C1 segment of cervical spinal cord (tissue), 14 donors: ENCODE results near the gene JPH3.

Experiments used
- DNase-seq, 14 donors: peaks; one replicate each; lab custom pipeline; 2025; lab: John Stamatoyannopoulos, UW

The JPH3 gene

GRCh38 chr16:87601401-87601981 lies 817 bp upstream of the JPH3 start:
- no peak for DNase-seq

DNA sequence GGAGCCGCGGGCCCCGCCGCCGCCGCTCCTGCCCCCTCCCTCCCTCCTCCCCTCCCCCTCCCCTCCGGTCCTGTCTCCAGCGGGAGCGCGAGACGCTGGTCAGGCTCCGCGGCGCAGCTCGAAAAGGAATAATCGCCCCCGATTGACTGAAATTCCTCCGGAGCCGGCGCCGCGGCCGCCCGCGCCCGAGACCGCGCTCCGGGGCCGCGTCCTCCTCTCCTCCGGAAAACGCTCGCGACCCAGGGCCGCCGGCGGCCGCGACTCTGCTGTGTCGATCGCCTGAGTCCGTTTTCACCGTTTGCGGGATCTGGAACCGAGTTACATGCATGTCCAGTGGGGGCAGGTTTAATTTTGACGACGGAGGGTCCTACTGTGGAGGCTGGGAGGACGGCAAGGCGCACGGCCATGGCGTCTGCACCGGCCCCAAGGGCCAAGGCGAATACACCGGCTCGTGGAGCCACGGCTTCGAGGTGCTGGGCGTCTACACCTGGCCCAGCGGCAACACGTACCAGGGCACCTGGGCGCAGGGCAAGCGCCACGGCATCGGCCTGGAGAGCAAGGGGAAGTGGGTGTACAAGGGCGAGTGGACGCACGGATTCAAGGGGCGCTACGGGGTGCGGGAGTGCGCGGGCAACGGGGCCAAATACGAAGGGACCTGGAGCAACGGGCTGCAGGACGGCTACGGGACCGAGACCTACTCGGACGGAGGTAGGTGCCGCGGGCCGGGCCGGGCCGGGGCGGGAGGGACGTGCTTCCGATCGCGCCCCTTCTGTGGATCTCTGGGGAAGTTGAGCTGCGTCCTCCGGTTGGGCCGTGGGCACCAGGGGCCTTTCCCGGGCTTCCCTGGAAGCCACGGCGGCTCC lies 744 bp downstream of the JPH3 start:
- DNase-seq = peak in 1 of 14 donors; percentile 44

- DNase-seq = peak in 1 of 14 donors; percentile 70
Observed at GRCh38 chr16:87603684-87604633, 1.7 kb downstream of the JPH3 start.

- peak in 1 of 14 donors; percentile 82 for DNase-seq
Observed at GRCh38 chr16:87604634-87605111, 2.4 kb downstream of the JPH3 start.

DNA sequence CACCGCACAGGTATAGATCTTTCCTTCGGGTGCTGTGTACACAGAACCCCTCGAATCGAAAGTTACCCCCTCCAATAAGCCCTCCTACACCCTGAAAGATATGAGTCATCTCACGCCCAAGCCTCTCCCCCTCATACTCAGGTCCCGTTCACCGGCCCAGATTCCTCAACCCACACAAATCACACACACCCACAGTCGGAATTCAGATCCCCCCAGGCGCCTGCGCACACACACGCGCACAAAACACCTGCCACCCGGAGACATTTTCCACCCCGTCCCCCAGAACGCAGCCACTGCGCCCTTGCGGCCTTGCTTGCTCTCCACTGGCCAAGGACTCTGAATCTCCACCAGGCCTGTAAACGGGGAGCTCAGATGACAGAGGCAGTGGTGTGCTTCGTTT lies 4.9 kb downstream of the JPH3 start:
- DNase-seq = no peak

DNA sequence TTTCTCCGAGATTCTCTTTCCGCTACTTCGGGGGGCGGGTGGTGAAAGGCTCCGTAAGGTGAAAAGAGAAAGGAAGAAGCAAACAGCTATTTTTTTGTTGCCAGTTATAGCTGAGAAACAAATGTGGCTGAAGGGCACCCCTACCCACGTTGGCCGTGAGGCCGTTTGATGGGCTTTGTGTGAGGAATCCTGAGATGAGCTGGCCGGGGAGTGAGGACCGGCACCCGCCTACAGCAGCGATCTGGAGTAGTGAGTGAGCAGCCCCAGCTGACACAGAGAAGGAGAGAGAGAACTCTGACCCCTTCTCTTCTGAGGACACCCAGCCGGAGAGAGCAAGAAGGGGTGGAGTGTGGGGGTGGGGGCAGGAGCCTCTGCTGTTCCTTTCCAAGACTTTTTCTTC lies 5.6 kb downstream of the JPH3 start:
- no peak for DNase-seq

DNA sequence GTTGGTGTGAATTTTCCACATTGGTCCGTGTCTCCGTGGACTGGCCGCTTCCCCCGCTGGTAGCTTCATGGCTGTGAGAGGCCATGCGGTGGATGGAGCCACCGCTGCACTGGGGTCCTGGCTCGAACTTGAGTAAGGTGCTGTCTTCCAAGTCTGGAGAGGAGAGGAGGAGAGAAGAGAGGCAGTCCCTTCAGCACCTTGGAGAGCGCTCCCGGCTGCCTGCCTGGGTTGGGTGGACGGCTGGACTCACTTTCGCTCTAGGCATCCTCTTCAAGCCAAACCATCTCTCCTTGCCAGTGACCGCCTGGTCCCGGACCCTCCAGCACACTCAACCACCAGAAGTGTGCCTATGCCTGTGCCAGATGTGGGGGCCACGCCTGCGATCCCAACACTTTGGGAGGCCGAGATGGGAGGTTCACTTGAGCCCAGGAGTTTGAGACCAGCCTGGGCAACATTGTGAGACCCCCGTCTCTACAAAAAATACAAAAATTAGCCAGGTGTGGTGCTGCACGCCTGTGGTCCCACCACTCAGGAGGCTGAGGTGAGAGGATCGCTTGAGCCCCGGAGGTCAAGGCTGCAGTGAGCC lies 6.2 kb downstream of the JPH3 start:
- DNase-seq = no peak

- DNase-seq = no peak
Observed at GRCh38 chr16:87610026-87610425, 7.7 kb downstream of the JPH3 start.

- no peak for DNase-seq
Observed at GRCh38 chr16:87611456-87611855, 9.1 kb downstream of the JPH3 start.

DNA sequence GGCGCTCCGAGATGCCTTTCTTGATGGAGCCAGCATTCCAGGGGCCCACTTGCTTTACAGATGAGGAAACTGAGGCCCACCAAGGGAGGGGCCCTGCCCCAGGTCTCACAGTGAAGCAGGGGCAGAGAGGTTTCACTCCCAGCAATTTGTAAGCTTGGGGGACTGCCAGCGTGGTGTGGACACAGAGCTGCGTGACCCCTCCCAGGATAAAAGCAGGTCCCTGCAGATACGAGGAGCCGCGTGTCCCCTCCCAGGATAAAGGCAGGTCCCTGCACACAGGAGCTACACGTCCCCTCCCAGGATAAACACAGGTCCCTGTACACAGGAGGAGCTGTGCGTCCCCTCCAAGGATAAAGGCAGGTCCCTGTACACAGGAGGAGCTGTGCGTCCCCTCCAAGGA lies 11.7 kb downstream of the JPH3 start:
- no peak for DNase-seq

DNA sequence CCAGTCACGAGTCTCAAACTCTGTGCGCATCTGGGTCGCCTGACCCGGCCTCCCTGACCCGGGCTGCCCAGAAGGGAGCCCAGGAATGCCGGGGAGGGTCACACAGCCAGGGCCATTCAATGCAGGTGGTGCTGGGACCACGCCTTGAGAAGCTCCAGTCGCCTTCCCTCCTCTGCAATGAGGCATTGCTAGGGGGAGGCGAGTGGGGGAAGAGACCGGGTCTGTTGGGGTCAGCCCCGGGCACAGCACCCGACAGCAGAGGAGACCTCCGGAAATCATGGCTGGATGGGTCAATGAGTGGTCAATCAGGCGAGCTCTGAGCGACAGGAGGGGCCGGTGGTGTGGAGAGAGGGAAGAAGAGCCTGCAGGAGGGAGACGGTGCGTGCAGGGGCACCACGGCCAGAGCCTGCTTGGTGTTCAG lies 13.3 kb downstream of the JPH3 start:
- DNase-seq = no peak

- no peak for DNase-seq
Observed at GRCh38 chr16:87616556-87616955, 14.2 kb downstream of the JPH3 start.

DNA sequence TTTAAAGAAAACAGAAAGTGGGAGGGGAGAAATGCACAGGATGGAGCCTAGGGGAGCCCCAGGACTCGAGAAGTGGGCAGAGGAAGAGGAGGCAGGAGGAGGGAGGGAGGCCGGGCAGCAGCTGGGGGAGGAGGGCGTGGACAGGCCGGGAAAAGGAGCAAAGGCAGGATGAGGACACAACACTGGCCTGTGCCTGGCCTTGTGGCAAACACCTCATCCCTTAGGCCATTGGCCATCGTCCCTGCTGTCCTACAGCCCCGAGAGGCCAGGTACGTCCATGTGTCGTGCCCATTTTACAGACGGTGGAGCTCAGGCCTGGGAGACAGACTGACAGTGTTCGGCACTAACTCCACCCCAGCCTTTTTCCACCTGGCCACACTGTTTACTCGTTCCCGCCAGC lies 15.9 kb downstream of the JPH3 start:
- DNase-seq = no peak

DNA sequence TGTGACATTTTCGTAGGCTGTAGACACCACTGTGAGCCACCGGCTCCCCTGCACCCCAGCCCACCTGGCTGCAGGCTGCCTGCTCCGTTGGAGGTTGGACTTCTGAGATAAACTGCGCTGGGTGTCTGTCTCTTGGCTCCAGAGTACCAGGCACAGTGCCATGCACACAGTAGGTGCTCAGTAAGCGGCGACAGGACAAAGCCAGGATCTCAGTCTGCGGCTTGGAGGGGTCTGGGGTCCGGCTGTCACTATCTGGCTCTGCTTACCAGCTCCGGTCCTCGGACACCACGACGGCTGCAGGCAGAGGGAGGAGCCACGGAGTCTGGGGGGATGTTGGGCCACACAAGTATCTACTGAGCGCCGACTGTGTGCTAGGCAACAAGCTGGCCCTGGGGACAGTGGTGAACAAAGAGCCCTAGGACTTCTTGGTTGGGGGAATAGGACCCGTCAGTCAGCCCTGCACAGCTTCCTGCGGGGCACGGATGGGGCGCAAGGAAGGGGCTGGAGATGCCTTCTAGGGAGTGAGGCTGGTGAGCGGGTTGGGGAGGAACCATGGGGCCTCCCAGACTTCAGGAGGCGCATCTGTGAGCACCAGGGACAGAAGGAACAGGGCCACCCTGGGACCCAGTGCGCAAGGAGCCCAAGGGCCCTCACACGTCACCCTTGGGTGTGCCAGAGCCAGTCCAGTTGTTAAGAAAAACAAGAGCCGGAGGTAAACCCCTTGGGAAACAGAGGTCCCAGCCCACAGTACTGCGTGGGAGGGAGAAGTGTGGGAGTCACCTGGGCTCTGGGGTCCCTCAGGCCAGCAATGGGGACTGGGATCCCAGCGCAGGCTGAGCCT lies 17.3 kb downstream of the JPH3 start:
- DNase-seq = no peak

- no peak for DNase-seq
Observed at GRCh38 chr16:87620201-87620495, 17.8 kb downstream of the JPH3 start.

DNA sequence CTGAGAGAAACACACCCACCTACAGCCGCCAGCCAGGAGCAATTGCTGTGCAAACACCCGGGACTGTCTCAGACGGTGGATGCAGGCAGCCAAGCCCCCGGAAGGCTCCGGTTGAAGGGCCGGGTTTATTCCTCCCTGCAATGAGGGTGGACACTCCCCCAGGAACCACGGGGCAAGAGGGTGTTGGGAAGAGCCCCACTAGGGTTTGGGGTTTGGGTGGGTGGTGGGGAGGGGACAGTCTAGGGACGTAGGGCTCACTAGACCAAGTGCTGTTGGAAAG lies 19.2 kb downstream of the JPH3 start:
- DNase-seq = no peak

- no peak for DNase-seq
Observed at GRCh38 chr16:87621976-87622713, 19.8 kb downstream of the JPH3 start.

DNA sequence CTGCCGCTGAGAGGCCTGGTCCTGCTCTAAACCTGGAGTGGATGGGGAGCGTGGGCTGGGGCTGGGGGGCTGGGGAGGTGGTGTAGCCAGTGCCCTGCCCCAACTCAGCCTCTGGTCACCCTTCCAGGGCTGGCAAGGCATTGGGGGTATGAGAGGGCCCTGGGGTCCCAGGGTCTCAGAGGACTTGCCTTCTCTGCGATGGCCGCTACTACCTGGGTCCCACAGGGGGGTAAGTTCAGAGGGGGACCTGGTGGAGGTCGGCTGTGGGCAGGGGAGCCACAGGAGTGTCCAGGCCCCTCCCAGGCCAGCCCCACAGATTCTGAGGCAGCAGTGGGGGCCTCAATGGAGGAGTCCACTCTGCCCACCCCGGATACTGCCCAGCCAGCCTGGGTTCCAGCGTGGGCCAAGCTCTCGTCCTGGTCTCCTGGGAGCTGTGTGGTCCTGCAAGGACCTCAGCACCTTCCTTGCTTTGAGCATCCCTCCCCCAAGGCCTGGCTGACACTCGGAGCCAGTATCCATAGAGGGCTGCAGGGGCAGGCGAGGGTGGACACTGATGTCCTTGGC lies 20.5 kb downstream of the JPH3 start:
- DNase-seq = no peak

GRCh38 chr16:87625241-87625797 lies 23.0 kb downstream of the JPH3 start:
- no peak for DNase-seq

DNA sequence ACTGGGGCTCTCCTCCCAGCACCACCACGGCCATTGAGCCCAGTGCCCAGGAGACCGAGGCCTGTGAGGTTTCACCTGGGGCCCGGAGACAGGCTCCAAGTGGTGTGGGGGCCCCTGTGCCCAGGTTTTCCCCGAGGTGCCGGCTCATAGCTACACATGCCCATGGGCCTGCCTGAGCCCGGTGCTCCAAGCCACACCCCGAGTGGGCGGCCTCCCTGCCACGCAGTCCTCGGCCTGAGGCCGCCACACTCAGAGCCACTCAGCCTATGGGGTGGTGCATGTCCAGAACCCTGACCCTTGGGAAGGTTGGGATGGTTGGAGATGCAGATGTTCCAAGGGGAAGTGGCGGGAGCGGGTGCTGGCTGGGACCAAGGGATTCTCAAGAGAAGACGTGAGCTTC lies 24.1 kb downstream of the JPH3 start:
- DNase-seq = no peak
